Astrocyte (in vitro differentiated cells and primary cell): ENCODE measurements around the gene MFSD6.

ENCODE experiments used
- EZH2 ChIP-seq: IDR thresholded peaks from 2 replicates; pipeline ENCODE4 v1.6.1; 2012; ENCODE audit warnings: mild to moderate bottlenecking, low read length, inconsistent platforms; ENCODE audit not compliant: insufficient read depth
- TF ChIP-seq, protein P1 (sequence below): IDR thresholded peaks from 2 replicates; pipeline ENCODE4 v1.5.1; 2011; ENCODE audit warnings: low read depth, mild to moderate bottlenecking, inconsistent platforms, low read length, moderate library complexity; ENCODE audit not compliant: insufficient read depth

DNA sequence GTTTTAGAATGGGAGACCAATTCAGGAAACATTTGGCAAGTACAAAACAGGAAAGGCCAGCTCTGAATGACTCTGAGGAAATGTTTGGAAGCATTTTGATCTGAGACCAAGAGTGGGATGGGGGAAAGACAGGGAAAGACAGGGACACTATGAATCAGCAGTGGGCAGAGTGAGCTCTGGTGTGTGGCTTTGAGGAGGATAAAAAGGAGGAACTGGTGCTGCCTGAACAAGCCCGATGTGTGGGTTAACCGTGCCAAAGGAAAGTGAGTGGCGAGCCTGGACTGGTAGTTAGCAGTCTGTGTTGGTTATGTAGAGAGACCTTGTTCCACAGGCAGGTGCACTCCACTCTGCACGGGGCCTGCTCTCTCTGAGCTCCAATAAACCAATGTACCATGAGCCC is 5.3 kb downstream of the MFSD6 start:
- TF ChIP-seq, protein P1, sequence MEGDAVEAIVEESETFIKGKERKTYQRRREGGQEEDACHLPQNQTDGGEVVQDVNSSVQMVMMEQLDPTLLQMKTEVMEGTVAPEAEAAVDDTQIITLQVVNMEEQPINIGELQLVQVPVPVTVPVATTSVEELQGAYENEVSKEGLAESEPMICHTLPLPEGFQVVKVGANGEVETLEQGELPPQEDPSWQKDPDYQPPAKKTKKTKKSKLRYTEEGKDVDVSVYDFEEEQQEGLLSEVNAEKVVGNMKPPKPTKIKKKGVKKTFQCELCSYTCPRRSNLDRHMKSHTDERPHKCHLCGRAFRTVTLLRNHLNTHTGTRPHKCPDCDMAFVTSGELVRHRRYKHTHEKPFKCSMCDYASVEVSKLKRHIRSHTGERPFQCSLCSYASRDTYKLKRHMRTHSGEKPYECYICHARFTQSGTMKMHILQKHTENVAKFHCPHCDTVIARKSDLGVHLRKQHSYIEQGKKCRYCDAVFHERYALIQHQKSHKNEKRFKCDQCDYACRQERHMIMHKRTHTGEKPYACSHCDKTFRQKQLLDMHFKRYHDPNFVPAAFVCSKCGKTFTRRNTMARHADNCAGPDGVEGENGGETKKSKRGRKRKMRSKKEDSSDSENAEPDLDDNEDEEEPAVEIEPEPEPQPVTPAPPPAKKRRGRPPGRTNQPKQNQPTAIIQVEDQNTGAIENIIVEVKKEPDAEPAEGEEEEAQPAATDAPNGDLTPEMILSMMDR = no peak
- TF ChIP-seq EZH2 = no peak
